Measurements from ENCODE around the gene MBTPS1.

DNA sequence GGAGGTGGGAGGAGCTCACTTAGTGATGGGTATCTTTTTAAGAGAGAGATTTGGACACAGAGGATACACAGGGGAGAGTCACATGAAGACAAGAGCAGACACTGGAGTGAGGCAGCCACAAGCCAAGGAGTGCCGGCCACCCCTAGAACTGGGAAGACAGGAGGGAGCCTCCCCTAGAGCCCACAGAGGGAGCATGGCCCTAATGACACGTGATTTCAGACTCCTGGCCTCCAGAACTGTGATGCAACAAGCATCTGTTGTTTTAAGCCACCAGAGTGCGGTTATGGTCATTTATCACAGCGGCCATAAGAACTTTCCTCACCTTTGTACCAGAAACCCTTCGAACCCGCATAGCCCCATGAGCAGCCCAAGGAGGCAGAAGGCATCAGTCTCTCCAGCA, 107.5 kb downstream of the MBTPS1 start:
- no peak for TF ChIP-seq SPI1 (IDR thresholded peaks at IDR 0.05; ENCODE audit: low read depth, low read length)
- TF ChIP-seq POLR2A (IDR thresholded peaks at IDR 0.05; ENCODE audit: low read depth, low read length) = no peak
- TF ChIP-seq POLR2AphosphoS5 (IDR thresholded peaks at IDR 0.05; ENCODE audit: low read depth, low read length) = no peak

Measured in GM12891 (cell line).